Stimulated activated CD4-positive, alpha-beta T cell treated with anti-CD3 and anti-CD28 coated beads, TNF-alpha, amount 100 ng/mL, for 4 hours (primary cell): ENCODE results near the gene MC1R.
"Not testable (repeated sequence)": the region's sequence is repeated elsewhere in the genome, so short reads cannot be mapped to it uniquely, and the experiment has no call there.

ENCODE experiments used
- DNase-seq, 3 experiments: peaks; one replicate each; pipeline ENCODE4 v3.0.0-alpha.2; 2020; ENCODE audit warnings: low read depth in 3 of 3

Gene MC1R

DNA sequence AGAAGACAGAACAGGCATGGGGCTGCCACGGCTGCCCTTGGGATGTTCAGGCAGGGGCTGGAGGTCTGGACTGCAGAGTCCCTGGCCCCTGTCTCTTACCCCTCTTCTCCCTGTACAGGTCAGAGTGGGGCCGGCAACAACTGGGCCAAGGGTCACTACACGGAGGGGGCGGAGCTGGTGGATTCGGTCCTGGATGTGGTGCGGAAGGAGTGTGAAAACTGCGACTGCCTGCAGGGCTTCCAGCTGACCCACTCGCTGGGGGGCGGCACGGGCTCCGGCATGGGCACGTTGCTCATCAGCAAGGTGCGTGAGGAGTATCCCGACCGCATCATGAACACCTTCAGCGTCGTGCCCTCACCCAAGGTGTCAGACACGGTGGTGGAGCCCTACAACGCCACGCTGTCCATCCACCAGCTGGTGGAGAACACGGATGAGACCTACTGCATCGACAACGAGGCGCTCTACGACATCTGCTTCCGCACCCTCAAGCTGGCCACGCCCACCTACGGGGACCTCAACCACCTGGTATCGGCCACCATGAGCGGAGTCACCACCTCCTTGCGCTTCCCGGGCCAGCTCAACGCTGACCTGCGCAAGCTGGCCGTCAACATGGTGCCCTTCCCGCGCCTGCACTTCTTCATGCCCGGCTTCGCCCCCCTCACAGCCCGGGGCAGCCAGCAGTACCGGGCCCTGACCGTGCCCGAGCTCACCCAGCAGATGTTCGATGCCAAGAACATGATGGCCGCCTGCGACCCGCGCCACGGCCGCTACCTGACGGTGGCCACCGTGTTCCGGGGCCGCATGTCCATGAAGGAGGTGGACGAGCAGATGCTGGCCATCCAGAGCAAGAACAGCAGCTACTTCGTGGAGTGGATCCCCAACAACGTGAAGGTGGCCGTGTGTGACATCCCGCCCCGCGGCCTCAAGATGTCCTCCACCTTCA, 16.2 kb downstream of the MC1R start:
- DNase-seq = no peak

- not testable (repeated sequence) for DNase-seq
Measured at GRCh38 chr16:89935620-89936019, 17.0 kb downstream of the MC1R start.

DNA sequence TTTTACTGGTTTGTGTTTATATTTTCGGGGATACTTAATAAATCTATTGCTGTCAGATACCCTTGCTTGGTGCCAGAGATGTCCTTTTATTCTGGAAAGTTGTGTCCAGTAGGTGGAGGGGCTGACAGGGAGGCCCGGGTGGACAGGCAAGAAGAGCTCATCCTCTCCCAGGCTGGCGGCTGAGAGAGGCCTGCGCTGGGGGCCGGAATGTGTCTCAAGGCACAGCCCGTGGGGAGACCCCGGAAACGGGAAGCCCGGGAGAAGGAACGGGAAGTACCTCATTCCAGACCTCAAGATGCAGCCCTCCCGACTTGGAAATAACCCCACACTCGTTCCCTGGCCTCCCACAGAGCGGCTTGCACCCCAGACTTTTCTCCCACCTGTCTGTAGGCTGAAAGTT, 17.4 kb downstream of the MC1R start:
- DNase-seq = no peak

GRCh38 chr16:89936508-89936907, 17.8 kb downstream of the MC1R start:
- no peak for DNase-seq

DNA sequence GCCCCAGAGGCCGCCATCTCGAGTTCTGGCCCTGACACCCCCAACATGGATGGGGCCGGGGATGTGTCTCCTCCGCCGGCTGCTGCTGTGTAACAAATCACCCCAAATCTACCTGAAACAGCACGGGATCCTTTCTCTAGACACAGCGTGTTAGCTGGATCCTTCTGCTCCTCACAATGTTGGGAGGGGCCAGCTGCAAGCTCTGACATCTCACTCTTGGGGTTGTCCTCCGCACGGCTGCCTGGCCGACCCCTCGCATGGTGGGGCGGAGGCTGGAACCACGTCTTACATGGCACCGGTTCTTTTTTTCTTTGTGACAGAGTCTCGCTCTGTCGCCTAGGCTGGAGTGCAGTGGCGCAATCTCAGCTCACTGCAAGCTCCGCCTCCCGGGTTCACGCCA, 18.3 kb downstream of the MC1R start:
- no peak for DNase-seq

- no peak for DNase-seq
Measured at GRCh38 chr16:89938175-89938885, 19.7 kb downstream of the MC1R start.

GRCh38 chr16:89944773-89945172, 26.1 kb downstream of the MC1R start:
- no peak for DNase-seq

DNA sequence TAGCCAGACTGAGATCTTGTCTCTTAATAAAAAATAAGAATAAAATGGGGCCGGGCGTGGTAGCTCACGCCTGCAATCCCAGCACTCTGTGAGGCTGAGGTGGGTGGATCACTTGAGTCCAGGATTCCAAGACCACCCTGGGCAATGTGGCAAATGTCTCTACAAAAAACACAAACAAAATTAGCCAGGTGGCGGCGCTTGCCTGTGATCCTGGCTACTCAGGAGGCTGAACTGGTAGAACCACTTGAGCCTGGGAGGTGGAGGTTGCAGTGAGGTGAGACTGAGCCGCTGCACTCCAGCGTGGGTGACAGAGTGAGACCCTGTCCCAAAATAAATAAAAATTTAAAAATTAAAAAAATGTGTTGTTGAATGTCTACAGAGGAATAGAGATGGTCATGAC, 27.0 kb downstream of the MC1R start:
- no peak for DNase-seq

DNA sequence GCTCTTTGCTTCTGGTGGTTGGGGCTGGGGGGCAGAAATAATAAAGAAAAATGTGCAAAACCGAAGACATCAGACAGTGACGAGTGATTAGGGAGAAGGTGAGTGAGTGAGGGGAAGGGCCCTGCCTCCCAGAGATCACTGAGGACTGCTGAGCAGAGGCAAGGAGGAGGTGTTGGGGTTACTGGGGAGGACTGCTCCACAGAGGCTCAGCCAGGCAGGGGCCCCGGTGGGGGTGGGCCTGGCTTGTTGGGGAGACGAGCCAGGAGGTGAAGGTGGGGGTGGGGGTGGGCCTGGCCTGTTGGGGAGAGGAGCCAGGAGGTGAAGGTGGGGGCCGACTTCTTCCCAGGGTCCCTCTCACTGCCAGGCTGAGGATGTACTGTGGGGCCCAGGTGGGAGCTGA, 27.9 kb downstream of the MC1R start:
- DNase-seq = no peak

DNA sequence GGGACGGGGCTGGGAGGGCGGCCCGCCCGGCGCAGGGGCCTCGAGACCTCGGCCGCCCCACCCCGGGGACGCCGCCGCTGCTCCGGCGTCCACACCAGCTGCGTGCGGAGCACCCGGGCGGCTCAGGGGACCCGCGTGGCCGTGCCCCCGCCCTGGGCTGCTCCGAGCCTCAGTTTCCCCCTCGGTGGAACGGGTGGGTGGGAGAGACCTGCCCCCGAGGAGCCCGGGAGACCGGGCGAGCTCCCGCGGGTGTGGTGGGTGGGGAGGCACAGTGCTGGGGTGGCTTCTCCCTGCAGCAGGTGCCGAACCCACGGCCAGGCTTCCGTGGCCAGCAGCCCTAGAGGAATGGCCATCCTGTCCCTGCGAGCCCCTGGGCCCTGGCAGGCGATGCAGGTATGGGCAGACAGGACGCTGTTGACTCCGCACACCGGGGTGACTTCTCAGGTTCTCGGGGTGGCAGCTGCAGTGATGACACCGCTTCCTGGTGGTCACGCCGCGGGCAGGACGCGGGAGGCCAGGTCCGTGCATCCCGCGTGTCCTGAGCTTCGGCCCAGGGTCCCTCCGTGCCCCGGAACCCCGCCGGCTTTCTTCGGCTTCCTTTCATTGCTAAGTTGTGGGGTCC, 30.6 kb downstream of the MC1R start:
- no peak for DNase-seq

GRCh38 chr16:89949756-89950155, 31.1 kb downstream of the MC1R start:
- no peak for DNase-seq

GRCh38 chr16:89951509-89951908, 32.8 kb downstream of the MC1R start:
- DNase-seq = no peak

GRCh38 chr16:89952049-89952448, 33.4 kb downstream of the MC1R start:
- no peak for DNase-seq

GRCh38 chr16:89952551-89952950, 33.9 kb downstream of the MC1R start:
- no peak for DNase-seq

GRCh38 chr16:89953671-89954406, 35.2 kb downstream of the MC1R start:
- no peak for DNase-seq

- DNase-seq = no peak
Measured at GRCh38 chr16:89954462-89954861, 35.8 kb downstream of the MC1R start.

DNA sequence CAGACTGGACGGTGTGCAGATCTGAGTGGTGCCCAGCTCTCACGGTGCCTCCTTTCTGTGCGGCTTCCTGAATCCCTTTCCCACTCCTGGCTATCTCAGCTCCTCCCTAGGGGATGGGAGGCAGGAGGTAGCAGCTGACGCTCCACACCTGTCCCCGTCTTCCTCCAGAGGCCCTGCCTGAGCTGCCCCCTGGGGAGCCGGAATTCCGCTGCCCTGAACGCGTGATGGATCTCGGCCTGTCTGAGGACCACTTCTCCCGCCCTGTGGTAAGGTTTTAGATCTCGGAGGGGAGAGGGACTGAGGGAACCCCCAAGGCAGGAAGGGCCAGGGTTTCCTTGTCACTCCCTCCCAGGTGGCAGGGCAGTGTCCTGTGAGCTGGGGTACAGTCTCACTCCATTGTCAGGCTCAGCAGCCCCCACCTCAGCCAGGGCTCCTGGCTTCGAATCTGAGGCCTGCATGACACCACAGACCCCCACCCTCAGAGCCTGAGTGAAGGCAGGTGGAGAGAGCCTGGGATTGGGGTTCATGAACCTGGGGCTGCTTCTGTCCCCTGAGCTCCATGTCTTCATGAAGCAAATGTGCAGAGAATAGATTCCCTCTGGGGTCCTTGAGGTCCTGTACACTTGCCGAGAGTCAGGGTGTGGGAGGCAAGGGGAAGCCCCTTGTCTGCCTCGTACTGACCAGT, 36.5 kb downstream of the MC1R start:
- no peak for DNase-seq

DNA sequence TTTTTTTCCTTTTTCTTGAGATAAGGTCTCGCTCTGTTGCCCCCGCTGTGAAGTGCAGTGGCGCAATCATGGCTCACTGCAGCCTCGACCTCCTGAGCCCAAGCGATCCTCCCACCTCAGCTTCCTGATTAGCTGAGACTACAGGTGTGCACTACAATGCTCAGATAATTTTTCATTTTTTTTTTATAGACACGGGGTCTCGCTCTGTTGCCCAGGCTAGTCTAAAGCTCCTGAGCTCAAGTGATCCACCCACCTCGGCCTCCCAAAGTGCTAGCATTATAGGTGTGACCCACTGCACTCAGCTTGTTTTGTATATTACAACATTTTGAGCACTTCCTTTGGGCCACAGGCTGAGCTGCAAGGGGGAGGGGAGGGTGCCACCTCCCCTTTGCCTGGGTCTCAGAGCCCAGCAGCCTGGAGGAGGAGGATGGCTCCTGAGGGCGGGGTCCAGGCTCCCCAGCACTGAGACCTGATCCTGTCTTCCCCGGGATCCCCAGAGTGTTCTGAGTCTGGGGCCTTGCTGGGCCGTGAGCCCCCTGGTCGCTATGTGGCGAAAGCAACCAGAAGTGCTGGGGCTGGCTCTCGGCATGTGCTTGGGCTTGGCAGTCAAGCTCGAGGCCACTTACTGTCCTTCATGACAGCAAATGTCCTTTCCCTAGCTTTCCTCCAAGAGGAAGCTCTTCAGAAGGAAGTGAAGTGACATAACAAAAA, 38.0 kb downstream of the MC1R start:
- no peak for DNase-seq

- DNase-seq = no peak
Measured at GRCh38 chr16:89957216-89957785, 38.6 kb downstream of the MC1R start.

DNA sequence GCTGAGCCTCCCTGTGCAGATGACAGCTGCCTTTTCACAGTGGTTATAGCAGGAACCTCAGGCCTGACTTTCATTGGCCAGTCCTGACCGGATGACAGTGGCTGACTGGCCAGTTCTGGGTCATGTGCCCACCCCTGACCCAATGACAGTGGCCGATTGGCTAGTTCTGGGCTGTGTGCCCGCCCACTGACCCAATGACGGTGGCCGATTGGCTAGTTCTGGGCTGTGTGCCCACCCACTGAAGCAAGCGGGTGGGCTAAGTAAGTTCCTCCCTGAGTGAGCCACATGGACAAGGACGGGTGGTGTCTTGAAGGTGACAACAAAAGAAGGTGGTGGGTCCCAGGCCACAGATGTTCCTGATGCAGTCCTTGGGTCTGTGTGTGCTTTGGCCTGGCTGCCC, 39.4 kb downstream of the MC1R start:
- DNase-seq = no peak
